GM19035 (cell line): ENCODE results near the gene ZNF277.

Experiments used
- ATAC-seq: cut with Tn5 transposase; IDR thresholded peaks from one replicate; pipeline ENCODE4 v1.9.1; 2021; ENCODE audit not compliant: unreplicated experiment

The ZNF277 gene

DNA sequence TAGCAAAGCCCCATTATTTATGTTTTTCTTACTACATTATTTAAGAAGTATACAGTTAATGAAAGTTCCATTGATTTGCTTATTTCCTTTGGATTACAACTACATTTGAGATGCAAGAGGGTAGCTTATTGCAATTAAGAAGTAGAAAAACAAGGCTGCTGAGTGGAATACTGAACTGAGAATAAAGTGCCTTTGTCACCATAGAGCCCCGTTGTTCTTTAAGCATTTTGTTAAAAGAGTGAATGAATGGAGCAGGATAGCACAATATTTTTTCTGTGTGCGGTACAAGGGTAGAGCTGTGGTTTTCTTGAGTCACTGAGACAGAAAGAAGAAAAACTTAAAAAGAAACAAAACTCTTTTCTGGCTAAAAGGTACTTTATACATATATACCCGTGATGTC is 45.6 kb downstream of the ZNF277 start:
- no peak for ATAC-seq

DNA sequence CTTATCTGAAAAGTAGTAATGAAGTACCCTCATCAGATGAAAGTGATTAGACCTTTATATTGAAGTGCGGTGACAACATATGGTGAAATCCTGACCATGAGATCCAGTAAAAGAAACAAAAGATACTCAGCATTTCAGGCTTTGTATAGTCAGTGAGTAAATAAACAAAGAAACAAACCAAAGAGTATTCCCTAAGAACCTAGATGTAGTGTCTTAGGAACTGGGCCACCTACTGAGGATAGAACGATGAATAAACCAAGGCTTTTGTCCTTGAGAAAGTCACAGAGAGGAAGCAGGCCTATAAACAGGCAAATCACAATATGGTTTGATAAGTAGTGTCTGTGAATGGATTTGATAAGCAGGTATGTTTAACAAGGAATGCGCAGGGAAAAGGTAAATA is 46.2 kb downstream of the ZNF277 start:
- no peak for ATAC-seq

DNA sequence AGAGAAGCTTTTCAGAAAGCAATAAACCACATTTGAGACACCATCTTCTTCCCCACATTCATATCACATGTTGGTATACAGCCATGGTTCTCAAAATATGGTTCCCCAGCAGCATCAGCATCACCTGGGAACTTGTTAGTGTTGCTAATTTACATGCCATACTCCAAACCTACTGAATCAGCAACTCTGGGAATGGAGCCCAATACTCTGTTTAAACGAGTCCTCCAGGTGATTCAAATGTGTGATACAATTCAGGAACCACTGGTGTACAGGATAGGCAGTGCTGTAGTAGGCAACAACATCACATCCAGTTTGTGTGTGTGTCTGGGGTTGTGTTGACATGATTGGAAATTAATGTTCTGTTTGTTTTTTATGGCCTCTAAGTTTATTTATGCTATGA is 47.7 kb downstream of the ZNF277 start:
- ATAC-seq, result no peak

DNA sequence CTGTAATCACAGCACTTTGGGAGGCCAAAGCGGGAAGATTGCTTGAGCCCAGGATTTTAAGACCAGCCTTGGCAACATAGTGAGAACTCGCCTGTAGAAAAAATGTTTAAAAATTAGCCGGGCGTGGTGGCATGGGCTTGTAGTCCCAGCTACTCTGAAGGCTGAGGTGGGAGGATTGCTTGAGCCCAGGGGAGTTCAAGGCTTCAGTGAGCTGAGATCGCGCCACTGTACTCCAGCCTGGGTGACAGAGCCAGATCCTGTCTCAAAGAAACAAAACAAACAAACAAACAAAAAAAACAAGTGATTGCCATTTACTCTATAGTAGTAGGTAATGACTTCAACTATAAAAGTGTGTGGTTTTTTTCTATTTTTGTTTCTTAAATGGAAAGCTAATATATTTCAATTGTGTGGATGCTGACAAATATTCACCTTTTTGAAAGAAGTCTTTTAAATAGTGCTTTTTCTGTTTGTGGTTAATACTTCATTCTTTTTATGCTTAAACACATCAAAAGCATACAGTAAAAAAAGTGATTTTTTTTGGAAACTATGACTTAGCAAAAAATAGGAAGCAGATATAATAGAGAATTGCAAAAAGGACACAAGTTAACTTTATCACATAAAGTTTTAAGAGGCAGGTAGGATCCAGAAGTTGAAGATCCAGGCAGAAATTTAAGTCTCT is 48.4 kb downstream of the ZNF277 start:
- ATAC-seq, result no peak

DNA sequence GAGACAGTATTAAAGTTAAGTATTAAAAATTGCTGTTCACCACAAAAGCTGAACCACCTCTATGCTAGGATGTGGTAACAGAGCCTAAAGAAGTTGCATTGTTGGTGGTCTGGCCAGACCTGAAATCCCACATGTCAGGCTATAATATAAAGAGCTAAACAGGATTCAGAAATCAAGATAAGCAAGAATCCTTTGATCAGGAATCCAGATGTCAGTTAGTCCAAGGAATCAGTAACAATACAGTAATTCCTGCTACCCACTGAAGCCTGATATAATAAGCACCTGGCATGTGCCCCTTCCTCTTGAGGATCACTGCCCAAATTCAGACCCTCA is 48.9 kb downstream of the ZNF277 start:
- no peak for ATAC-seq

DNA sequence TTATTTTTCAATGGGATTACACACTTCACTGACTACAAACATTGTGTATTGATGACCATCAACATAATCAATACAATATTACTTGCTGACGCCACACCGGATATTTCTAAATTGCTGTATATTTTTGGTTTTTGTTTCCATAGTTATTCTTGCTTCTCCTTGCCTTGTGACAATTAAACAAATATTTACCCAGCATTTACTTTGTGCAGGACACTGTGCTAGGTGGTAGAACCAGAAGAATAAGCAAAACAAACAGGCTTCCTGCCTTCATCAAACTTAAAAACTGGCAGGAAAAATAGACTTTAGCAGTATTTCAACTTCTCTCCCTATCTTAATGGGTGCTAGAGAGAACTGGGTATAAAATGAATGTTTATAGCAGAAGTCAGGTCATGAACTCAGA is 50.6 kb downstream of the ZNF277 start:
- no peak for ATAC-seq

DNA sequence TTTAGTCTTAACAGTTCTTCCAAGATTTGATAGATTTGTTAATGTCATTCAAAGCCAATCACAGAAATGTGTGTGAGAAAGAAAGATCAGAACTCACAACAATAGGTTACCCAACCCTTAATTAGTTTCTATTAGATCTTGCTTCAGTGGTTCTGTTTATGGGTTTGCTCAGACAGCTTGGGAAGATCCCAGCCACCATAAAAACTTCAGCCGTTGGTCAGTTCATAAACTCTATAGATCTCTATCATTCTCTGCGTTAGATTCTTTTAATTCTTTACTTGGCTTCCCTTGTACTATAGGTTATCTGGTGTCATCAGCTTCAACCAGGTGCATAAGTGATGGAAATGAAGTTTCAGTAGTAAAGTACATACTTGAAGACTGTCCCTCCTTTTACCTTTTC is 54.4 kb downstream of the ZNF277 start:
- ATAC-seq, result no peak

DNA sequence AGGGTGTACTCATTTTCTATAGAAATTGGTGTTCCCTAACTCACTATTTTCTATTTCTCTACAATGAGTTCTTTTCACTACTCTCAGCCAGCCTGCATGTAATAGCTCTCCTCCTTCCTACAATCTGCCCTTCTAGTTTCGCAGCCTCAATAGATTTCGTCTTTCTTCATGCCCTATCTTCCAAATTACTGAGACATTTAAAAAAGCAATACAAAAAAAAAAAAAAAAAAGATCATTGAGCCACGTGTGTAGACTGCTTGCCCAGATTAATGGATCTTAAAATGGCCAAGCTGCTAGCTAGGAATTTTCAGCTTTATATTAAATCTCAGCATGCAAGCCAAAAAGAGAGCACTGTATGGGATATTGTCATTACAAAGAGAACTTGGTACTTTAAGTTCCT is 55.5 kb downstream of the ZNF277 start:
- ATAC-seq, result no peak

DNA sequence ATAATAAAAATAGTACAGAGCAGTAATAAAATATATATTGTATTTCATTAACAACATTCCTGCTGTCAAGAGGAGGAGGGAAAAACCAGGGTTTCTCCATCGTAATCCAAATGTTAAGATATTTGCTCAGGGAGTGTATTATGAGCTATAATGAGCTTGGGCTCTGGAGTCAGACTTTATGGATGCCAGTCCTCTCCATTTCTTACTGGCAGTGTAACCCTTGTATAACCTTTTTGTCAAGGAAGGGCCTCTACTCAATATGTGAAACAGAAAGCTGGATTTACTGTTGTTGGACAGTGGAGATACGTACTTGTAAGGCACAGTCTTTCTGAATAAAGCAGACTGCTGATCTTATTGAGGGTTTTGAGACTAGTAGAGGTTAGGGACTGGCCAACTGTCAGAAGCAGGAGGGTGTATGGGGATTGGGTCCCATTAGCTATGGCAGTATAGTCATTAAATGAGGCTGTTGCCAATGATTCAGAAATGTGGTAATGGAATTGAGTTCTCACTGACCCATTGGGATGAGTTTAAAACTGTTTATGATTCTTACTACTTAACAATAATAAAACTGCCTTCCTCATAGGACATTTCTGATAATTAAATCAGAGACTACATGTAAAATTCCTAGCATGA is 56.5 kb downstream of the ZNF277 start:
- no peak for ATAC-seq

DNA sequence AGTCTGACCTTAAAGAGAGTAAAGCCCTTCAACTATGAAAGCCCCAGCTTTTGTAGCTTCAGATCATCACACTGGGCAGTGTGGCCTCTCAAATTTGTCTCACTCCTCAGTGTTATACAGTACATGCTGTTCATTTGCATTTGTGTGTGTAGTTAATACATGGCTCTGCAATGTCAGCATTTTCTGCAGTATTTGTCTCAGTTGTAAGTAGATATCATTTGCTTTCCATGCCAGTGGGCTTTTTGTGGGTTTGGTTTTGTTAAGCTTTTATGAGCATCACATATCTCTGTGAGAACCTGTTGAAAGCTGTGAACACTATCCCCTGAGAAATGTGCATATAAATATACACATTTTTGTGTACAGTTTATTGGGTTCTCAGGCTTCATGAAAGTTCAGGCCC is 57.0 kb downstream of the ZNF277 start:
- ATAC-seq, result no peak

DNA sequence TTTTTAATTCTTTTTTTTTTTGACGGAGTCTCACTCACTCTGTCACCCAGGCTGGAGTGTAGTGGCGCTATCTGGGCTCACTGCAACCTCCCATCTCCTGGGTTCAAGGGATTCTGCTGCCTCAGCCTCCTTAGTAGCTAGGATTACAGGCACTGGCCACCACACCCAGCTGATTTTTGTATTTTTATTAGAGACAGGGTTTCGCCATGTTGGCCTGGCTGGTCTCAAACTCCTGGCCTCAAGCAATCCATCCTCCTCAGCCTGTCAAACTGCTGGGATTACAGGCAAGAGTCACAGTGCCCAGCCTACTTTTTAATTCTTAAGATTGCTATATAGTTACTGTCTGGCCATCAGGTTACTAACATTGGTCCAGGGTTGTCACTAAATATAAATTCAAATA is 59.6 kb downstream of the ZNF277 start:
- no peak for ATAC-seq

DNA sequence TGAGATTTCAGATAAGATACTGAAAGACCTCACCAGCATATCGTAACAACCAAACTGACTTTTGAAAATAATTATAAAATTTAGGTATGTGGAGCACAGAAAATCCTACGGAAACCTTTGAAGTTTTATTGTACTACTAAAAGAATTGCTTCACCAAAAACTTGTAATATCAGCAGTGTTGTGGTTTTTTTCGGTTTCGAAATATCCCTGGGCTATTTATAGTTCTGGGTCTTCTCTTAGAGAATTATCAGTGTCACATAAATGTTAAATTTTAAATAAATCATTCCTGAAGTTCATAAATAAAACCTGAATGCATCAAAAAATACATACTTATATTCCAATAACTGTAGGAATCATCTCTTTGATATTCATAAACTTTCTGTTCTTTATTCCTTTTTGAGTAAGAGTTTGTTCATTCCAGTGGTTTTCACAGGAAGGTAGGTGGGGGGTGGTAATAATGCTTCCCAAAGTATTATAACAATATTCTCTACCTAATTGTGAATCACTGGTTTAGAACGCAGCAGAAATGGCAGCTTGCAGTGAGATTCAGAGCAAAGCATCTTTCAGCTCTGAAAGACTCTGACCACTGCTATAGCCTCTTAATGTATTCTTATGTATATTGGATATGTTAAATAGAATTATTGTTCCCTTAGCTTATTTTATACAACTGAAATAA is 60.2 kb downstream of the ZNF277 start:
- no peak for ATAC-seq

DNA sequence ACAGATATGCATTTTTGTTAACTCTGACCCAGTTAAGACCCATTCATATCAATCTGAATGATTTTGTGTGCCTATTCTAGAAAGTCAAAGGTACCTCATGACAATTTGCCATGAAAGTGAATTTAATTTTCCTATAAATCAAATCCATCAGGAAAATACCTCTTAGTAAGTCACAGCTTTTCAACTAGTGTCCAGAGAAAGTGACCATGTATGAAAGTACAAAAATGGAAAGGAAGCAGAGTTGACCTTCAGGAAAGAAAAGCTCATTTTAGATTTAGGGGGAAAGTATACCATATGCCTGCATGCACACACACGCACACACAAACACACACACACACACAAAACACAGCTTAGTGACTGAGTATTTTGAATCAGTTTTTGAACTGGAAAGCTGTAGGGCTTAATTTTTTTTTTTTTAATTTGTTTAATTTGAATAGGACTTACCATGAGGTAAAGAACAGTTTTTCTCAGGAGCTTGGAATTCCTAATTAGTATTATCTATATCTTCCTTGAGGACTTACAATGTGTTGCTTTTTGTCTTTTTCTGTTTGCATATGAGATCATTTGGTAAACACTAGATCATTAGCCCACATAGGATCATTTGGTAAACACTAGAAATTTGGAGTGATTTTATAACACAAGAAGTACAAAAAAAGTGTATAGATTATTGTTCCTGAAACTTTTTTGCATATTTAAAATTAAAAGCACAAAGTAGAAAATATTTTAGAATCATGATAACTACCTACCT is 61.6 kb downstream of the ZNF277 start:
- ATAC-seq, result no peak

DNA sequence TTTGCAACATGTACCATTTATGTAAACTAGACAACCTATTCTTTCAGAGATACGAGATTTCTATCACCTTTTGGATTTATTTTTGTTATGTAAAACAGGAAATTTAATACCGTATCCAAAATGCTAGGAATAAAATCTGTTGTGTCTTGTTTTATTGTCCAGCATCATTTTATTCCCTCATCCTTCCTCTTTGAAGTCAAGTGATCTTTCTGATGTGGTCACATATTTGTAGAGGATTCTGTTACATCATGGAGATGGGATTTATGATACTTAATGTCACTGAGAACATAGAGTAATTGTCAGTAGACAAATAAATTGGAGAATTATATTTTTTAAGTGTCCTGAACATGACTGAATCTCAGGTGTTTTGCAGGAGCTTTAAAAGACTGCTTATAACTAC is 64.7 kb downstream of the ZNF277 start:
- no peak for ATAC-seq

DNA sequence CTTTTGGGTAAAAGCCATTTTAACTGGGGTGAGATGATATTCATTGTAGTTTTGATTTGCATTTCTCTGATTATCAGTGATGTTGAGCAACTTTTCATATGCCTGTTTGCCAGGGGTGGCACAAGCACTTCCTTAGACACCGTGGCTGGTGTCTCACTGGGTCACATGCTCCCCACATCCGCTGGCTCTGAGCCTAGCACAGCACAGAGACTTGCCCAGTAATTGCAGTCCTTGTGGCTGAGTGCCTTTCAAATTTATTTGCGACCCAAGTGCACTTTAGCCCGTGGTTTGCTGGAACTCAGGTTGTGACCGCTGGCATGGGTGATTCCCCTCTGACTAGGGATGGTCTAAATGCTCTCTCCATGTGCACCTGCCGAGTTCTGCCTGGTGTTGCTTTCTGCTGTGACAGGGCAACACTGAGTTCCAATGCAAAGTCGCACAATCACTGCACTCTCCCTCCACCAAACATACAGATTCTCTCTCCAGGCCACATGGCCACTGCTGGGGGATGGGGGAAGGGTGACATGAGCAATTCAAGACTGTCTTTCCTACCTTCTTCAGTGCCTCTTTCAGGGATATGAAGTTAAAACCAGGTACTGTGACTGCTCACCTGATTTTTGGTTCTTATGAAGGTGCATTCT is 66.5 kb downstream of the ZNF277 start:
- ATAC-seq, result no peak

DNA sequence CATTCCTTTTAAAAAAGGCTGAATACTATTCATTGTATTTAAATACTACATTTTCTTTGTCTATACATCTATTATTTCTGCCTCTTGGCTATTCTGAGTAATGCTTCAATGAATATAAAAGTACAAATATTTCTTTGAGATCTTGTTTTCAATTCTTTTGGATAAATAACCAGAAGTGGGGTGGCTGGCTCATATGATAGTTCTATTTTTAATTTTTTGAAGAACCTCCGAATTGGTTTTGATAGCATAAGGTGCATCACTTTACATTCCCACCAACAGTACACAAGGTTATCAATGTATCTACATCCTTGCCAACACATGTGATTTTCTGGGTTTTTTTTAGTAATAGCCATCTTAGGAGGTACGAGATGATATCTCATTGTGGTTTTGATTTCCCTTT is 72.5 kb downstream of the ZNF277 start:
- no peak for ATAC-seq

DNA sequence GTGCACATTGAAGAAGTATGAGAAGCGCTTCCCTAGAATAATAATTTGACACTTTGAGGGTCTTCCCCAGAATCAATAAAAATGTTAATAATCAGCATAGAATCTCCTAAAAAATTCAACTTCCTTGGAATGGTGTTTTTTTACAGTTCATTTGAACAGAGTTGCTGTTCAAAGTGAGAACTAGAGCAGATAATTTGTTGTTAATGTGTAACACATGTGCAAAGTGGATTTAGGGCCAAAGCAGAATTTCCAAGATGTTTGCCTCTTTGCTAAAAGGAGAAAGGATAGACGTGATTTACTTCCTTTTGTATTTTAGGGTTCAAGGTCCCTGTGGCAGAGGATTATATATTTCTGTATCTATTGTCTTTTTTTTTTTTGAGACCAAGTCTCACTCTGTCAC is 73.8 kb downstream of the ZNF277 start:
- no peak for ATAC-seq

DNA sequence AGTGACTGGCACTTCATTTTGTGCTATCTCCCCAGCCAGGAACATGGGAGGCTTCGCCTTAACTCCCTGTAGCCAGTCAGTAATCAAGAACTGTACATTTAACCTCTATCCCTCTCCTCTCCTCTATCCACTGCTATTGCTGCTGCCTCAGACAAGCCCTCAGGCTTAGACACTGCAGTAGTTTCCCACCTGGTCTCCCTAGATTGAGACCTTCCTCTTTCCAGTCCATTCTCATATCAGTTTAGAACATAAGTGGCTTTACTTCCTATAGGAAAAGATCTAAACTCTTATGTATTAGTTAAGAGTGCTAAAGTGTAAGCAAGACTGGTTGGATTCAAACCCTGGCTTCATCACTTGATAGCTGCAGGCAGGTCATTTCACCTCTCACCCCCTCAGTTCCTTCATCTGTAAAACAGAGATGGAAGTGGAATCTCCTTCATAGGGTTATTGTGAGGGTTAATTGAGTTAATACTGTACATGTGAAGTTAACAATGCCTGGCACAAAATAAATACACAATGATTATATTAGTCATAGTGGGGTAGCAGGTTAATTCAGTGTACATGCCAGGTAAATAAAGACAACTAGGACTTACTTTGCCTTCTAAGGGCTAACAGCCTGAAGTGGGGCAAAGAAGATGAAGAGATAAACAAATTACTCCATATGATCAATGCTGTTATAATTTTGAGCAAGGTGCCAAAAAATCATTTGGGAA is 76.1 kb downstream of the ZNF277 start:
- ATAC-seq, result no peak

DNA sequence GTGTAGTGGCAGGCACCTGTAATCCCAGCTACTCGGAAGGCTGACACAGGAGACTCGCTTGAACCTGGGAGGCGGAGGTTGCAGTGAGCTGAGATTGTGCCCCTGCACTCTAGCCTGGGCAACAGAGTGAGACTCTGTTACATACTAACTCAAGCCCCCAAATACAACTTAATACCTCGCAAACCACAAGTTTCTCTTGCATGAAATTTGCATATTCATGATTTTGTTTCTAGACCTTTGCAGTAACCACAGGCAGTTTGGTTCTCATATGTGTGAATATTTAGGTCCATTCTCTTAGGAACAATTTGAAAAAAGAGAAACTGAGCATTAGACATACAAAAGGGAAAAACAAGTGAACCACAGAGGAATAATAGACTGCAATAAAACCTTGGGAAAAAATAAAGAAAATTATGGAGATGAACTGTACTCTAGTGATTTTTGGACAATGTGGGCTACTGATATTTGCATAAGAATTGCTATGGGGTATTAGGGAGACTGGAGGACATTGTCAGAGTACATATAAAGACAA is 77.0 kb downstream of the ZNF277 start:
- peak; percentile 61 for ATAC-seq

DNA sequence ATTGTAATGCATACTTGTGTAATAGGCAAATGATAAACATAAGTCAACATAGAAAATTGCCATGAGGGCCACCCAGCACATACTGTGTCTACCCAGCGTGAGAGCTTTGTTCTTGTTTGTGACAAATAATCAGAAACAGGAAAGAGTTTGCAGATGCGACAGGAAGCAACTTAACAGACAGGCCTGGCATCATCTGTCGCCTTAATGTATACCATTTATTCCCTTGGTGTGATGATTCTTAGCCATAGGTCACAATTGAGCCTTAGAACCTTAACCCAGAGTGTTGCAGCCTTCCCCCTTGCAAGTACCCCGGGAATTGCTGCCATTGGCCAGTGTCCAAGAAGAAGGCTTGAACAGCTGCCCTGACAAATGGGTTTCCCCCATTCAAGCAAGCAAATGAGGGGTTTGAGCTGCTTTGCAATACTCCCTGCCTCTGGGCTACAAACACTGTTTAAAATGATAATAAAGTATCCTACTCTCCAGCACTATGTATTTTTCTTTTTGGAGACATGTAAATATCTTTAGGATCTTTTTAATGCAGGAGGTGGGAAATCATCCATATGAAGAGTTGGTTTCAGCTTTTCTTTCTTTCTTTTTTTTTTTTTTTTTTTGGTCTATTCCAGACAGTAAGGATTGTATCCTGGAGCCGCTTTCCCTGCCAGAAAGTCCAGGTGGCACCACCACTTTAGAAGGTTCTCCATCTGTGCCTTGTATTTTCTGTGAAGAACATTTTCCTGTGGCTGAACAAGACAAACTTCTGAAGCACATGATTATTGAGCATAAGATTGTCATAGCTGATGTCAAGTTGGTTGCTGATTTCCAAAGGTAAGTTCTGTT is 80.0 kb downstream of the ZNF277 start:
- no peak for ATAC-seq
